ENCODE data around the gene CYP3A7. TPM values are rescaled to one million over a fixed set of nuclear protein-coding genes. Genes with fewer than 3 reads are reported as not detected.
"Not testable (repeated sequence)": the region's sequence is repeated elsewhere in the genome, so short reads cannot be mapped to it uniquely, and the experiment has no call there.

The CYP3A7 gene
- total RNA-seq, 6 donors from 2014 or later: 0.69 to 1.7 (median 1.1) TPM; not detected in 1

GRCh38 chr7:99752356-99752755 is 17.4 kb upstream of the CYP3A7 start:
- Histone ChIP-seq H3K27ac (peak overlapping the region in 3 of 4 donors; percentile 29 to 67 (median 67)), H3K27me3 (no peaks in the 10 kb centered on the region), H3K36me3 (no peaks in the 10 kb centered on the region), H3K9me3 (no peaks in the 10 kb centered on the region), H3K4me1 (peaks cover 10 to 20% (median 12%) of the 10 kb centered on the region in 4 donors), H3K4me3 (no peak overlapping the region)
- WGBS, 2 donors: 38 to 43% methylated on average over 3 of the region's 3 CpGs
- ATAC-seq (ENCODE audit: low FRiP score in 2 of 2) (peak in 1 of 2 donors; percentile 63), DNase-seq (peak in 1 of 2 donors; percentile 28)
- TF ChIP-seq CTCF (IDR thresholded peaks at IDR 0.05) (no peak), EP300 (IDR thresholded peaks at IDR 0.05) (no peak), POLR2AphosphoS5 (IDR thresholded peaks at IDR 0.05) (peak in 1 of 2 donors; percentile 67)

- DNase-seq, H3K9me3 ChIP-seq, H3K27me3 ChIP-seq, H3K4me3 ChIP-seq, H3K36me3 ChIP-seq: not testable (repeated sequence)
- H3K4me1 ChIP-seq: peaks cover 10 to 20% (median 12%) of the 10 kb centered on the region in 4 donors
- ATAC-seq (ENCODE audit: low FRiP score in 2 of 2): peak in 1 of 2 donors; percentile 68
- H3K27ac ChIP-seq: peak overlapping the region in 3 of 4 donors; percentile 29 to 69 (median 67)
- 19 to 25% methylated on average over 5 of the region's 5 CpGs for WGBS, 2 donors
These were observed 16.5 kb upstream of the CYP3A7 start for GRCh38 chr7:99751322-99752052.

- Histone ChIP-seq H3K4me3 (no peak overlapping the region), H3K36me3 (no peaks in the 10 kb centered on the region), H3K9me3 (no peaks in the 10 kb centered on the region), H3K27me3 (no peaks in the 10 kb centered on the region), H3K4me1 (peaks cover 10 to 20% (median 12%) of the 10 kb centered on the region in 4 donors), H3K27ac (no peak overlapping the region)
- ATAC-seq (ENCODE audit: low FRiP score in 2 of 2) (no peak), DNase-seq (no peak)
- WGBS, 2 donors: 92 to 93% methylated on average over 6 of the region's 6 CpGs
- TF ChIP-seq POLR2A (IDR thresholded peaks at IDR 0.05): no peak
- TF ChIP-seq CTCF (IDR thresholded peaks at IDR 0.05): no peak
- no peak for TF ChIP-seq EP300 (IDR thresholded peaks at IDR 0.05)
- no peak for TF ChIP-seq POLR2AphosphoS5 (IDR thresholded peaks at IDR 0.05)
These were observed 14.0 kb upstream of the CYP3A7 start for GRCh38 chr7:99748846-99749579.

- not testable (repeated sequence) for DNase-seq, H3K36me3 ChIP-seq
These were observed 11.9 kb upstream of the CYP3A7 start for GRCh38 chr7:99746915-99747314.

GRCh38 chr7:99745395-99745794 is 10.4 kb upstream of the CYP3A7 start:
- 76 to 84% methylated on average over 3 of the region's 3 CpGs for WGBS, 2 donors
- not testable (repeated sequence) for H3K27ac ChIP-seq; H3K36me3 ChIP-seq; ATAC-seq (ENCODE audit: low FRiP score in 2 of 2); H3K27me3 ChIP-seq; H3K4me3 ChIP-seq; H3K4me1 ChIP-seq; H3K9me3 ChIP-seq; DNase-seq

More at GRCh38 chr7:99746915-99747314, 11.9 kb upstream of the CYP3A7 start:
- H3K4me3 ChIP-seq; H3K27me3 ChIP-seq; H3K27ac ChIP-seq; H3K9me3 ChIP-seq; H3K4me1 ChIP-seq; ATAC-seq (ENCODE audit: low FRiP score in 2 of 2): not testable (repeated sequence)
- 69 to 74% methylated on average over 3 of the region's 3 CpGs for WGBS, 2 donors

- Histone ChIP-seq H3K27me3 (no peaks in the 10 kb centered on the region), H3K4me3 (no peak overlapping the region), H3K27ac (no peak overlapping the region), H3K36me3 (no peaks in the 10 kb centered on the region), H3K4me1 (peaks cover 0 to 3% (median 0%) of the 10 kb centered on the region in 4 donors), H3K9me3 (no peaks in the 10 kb centered on the region)
- ATAC-seq (ENCODE audit: low FRiP score in 2 of 2) (no peak), DNase-seq (no peak)
- TF ChIP-seq EP300 (IDR thresholded peaks at IDR 0.05) (no peak), POLR2A (IDR thresholded peaks at IDR 0.05) (no peak), CTCF (IDR thresholded peaks at IDR 0.05) (no peak), POLR2AphosphoS5 (IDR thresholded peaks at IDR 0.05) (no peak)
- 85 to 86% methylated on average over 4 of the region's 4 CpGs for WGBS, 2 donors
These were observed 7.9 kb upstream of the CYP3A7 start for GRCh38 chr7:99742737-99743394.
